ENCODE results near the gene LSP1. TPM values are rescaled to one million over a fixed set of nuclear protein-coding genes. Genes with fewer than 3 reads are reported as not detected.

Gene LSP1
- total and polyA plus RNA-seq, 2 of the 8 experiments (the other 6 are each of a cell fraction or from before 2014, with no cell fraction given) = 0.03 TPM; not detected in 1

- Histone ChIP-seq H3K23me2 (ENCODE audit: low read depth, low read length) (peaks cover 31% of the 10 kb centered on the region; the same call in 1 of the 2 replicates), H2AFZ (ENCODE audit: low read length) (no peak overlapping the region), H3K23ac (ENCODE audit: insufficient read length) (no peak overlapping the region), H3K36me3 (ENCODE audit: control insufficient read depth in 2 of 4, insufficient read depth in 4 of 4, low read length in 3 of 4) (no peaks in the 10 kb centered on the region), H3K4ac (replicated peaks; ENCODE audit: insufficient read length, low read depth, low read length) (no peak overlapping the region), H3K27ac (ENCODE audit: low read depth, low read length) (no peak overlapping the region), H3K4me2 (ENCODE audit: insufficient read depth in 1 of 2, low read depth in 2 of 2, low read length in 2 of 2) (no peak overlapping the region), H3K14ac (ENCODE audit: insufficient read length) (no peak overlapping the region), H3K56ac (replicated peaks; ENCODE audit: insufficient read length, low read depth, low read length) (no peak overlapping the region), H3K9ac (replicated peaks in 1 of 4; ENCODE audit: extremely low read depth in 1 of 4, low read depth in 3 of 4, low read length in 3 of 4) (no peak overlapping the region), H2BK120ac (replicated peaks; ENCODE audit: low read depth, low read length) (no peak overlapping the region), H4K8ac (ENCODE audit: extremely low read depth, insufficient read depth, low read length) (no peak overlapping the region; the same call in 1 of the 2 replicates), H2BK15ac (ENCODE audit: low read length) (no peak overlapping the region), H3K27me3 (replicated peaks in 1 of 4; ENCODE audit: control insufficient read depth in 3 of 4, extremely low read depth in 1 of 4, insufficient read depth in 3 of 4, low read length in 3 of 4) (no peaks in the 10 kb centered on the region), H3K9me3 (ENCODE audit: insufficient read depth in 2 of 2, low read depth in 1 of 2, low read length in 1 of 2) (no peaks in the 10 kb centered on the region), H4K20me1 (replicated peaks in 1 of 2; ENCODE audit: control insufficient read depth in 1 of 2, insufficient read depth in 2 of 2, low read length in 2 of 2) (peaks cover 0 to 4% of the 10 kb centered on the region in 2 experiments), H3K4me1 (replicated peaks in 1 of 4; ENCODE audit: control insufficient read depth in 3 of 4, insufficient read depth in 4 of 4, low read length in 3 of 4) (no peaks in the 10 kb centered on the region), H2BK12ac (ENCODE audit: low read depth, low read length) (no peak overlapping the region), H3K79me2 (ENCODE audit: control insufficient read depth in 1 of 2, insufficient read depth in 2 of 2, low read length in 2 of 2) (no peaks in the 10 kb centered on the region), H4K91ac (replicated peaks; ENCODE audit: insufficient read length, low read length) (no peak overlapping the region), H2AK5ac (ENCODE audit: low read depth, low read length) (no peak overlapping the region), H2BK5ac (ENCODE audit: low read depth, low read length) (no peak overlapping the region), H3K18ac (ENCODE audit: extremely low read depth, low read length) (no peak overlapping the region), H2BK20ac (ENCODE audit: low read length) (no peak overlapping the region), H3K79me1 (ENCODE audit: low read depth, low read length) (no peaks in the 10 kb centered on the region), H3K4me3 (ENCODE audit: extremely low read depth in 1 of 4, insufficient read depth in 2 of 4, low read depth in 3 of 4, low read length in 4 of 4) (no peak overlapping the region), H4K5ac (ENCODE audit: insufficient read length, low read depth, low read length) (no peak overlapping the region)
- WGBS, 2 experiments (ENCODE audit: extremely low coverage in 1 of 2, insufficient coverage in 1 of 2, insufficient read length in 1 of 2, insufficient replicate concordance in 2 of 2, low coverage in 1 of 2, low lambda C conversion rate in 2 of 2, missing lambda C conversion rate in 1 of 2) = 87% methylated on average over 22 of the region's 34 CpGs; no CpG with 5 or more reads in 1 of the 2 experiments
- DNase-seq (ENCODE audit: low read depth in 1 of 2, low spot score in 2 of 2) = no peak
- no peak for FAIRE-seq
- ChIA-PET CTCF (ENCODE audit: partially characterized antibody) (interaction anchor here (0.7 to 4.0 kb wide), 9 partner anchors 14 to 267 kb away, joined by 3 to 39 read pairs (median 4); no protein-coding TSS in a partner anchor), POLR2A (ENCODE audit: partially characterized antibody) (no interaction called here)
- no peak for TF ChIP-seq HDAC6 (IDR thresholded peaks at IDR 0.05; ENCODE audit: low read depth, low read length)
- TF ChIP-seq JUN (IDR thresholded peaks at IDR 0.05; ENCODE audit: low read depth, low read length) = no peak
- no peak for TF ChIP-seq MAX (IDR thresholded peaks at IDR 0.05)
- no peak for TF ChIP-seq SIRT6 (IDR thresholded peaks at IDR 0.05; ENCODE audit: low read length)
- no peak for TF ChIP-seq CEBPB (IDR thresholded peaks at IDR 0.05; ENCODE audit: low read depth, low read length)
- no peak for TF ChIP-seq TEAD4 (IDR thresholded peaks at IDR 0.05; ENCODE audit: low read depth, low read length)
- no peak for TF ChIP-seq CBX8 (IDR thresholded peaks at IDR 0.05; ENCODE audit: borderline replicate concordance, low read depth, low read length)
- TF ChIP-seq SIX5 (IDR thresholded peaks at IDR 0.05; ENCODE audit: low read depth, low read length) = no peak
- no peak for TF ChIP-seq E2F6 (IDR thresholded peaks at IDR 0.05)
- no peak for TF ChIP-seq KDM5A (IDR thresholded peaks at IDR 0.05; ENCODE audit: low read length)
- TF ChIP-seq MAFK (IDR thresholded peaks at IDR 0.05; ENCODE audit: low read depth, low read length) = no peak
- no peak for TF ChIP-seq CBX5 (IDR thresholded peaks at IDR 0.05; ENCODE audit: low read depth, low read length)
Observed at GRCh38 chr11:1889224-1889930, 36.5 kb downstream of the LSP1 start.

Data from H1 (cell line).